Keratinocyte (primary cell): ENCODE results near the gene CPT1B. TPM values are rescaled to one million over a fixed set of nuclear protein-coding genes. Genes with fewer than 3 reads are reported as not detected.

Experiments
- DNase-seq: peaks from one replicate; pipeline ENCODE4 v3.0.0-alpha.2; 2011; ENCODE audit warnings: low read depth, missing footprints, low spot score
- FAIRE-seq: peaks from 2 replicates; lab custom pipeline; 2011; peaks lifted over from hg19 to GRCh38; lab: Jason Lieb, UNC
- H2AFZ ChIP-seq: 2 replicates; pipeline ENCODE4 v1.6.0; 2012; ENCODE audit warnings: low read length, control low read depth, inconsistent platforms; ENCODE audit not compliant: control insufficient read depth
- H3K27ac ChIP-seq: 2 replicates; pipeline ENCODE4 v1.5.1; 2011; ENCODE audit warnings: low read length; ENCODE audit not compliant: control insufficient read depth, insufficient read depth
- H3K27me3 ChIP-seq: 3 replicates; pipeline ENCODE4 v1.6.0; 2011; ENCODE audit warnings: low read length; ENCODE audit not compliant: control insufficient read depth, insufficient read depth; ENCODE audit errors: extremely low read depth
- H3K36me3 ChIP-seq, 2 experiments: 2 replicates in 1 of 2; 3 replicates in 1 of 2; pipeline ENCODE4 v1.5.1; 2011; ENCODE audit warnings: low read length in 2 of 2, mild to moderate bottlenecking in 1 of 2; ENCODE audit not compliant: control insufficient read depth in 2 of 2, insufficient read depth in 2 of 2; ENCODE audit errors: extremely low read depth in 1 of 2
- H3K4me1 ChIP-seq: 3 replicates; pipeline ENCODE4 v1.5.1; 2011; ENCODE audit warnings: low read length; ENCODE audit not compliant: control insufficient read depth, insufficient read depth; ENCODE audit errors: extremely low read depth
- H3K4me2 ChIP-seq: 3 replicates; pipeline ENCODE4 v1.6.0; 2011; ENCODE audit warnings: low read depth, low read length; ENCODE audit not compliant: control insufficient read depth, insufficient read depth; ENCODE audit errors: extremely low read depth
- H3K4me3 ChIP-seq, 3 experiments: fragments of 200-600 bp in 1 of 3; sonication (generic) in 1 of 3; 2 replicates in 2 of 3; 3 replicates in 1 of 3; pipeline ENCODE4 v1.5.1; 2011 to 2016; ENCODE audit warnings: low read length in 3 of 3, mild to moderate bottlenecking in 3 of 3, control low read depth in 2 of 3, inconsistent platforms in 1 of 3, low read depth in 1 of 3, mixed read lengths in 1 of 3, mixed run types in 1 of 3, moderate library complexity in 1 of 3; ENCODE audit not compliant: control insufficient read depth in 2 of 3, insufficient read depth in 2 of 3; ENCODE audit errors: extremely low read depth in 1 of 3
- H3K79me2 ChIP-seq: 2 replicates; pipeline ENCODE4 v1.6.0; 2012; ENCODE audit warnings: low read length; ENCODE audit not compliant: control insufficient read depth, insufficient read depth
- H3K9ac ChIP-seq: 3 replicates; pipeline ENCODE4 v1.6.0; 2011; ENCODE audit warnings: low read length; ENCODE audit not compliant: control insufficient read depth, insufficient read depth; ENCODE audit errors: extremely low read depth
- H3K9me1 ChIP-seq: 3 replicates; pipeline ENCODE4 v1.6.0; 2011; ENCODE audit warnings: low read length; ENCODE audit not compliant: control insufficient read depth, insufficient read depth; ENCODE audit errors: extremely low read depth
- H3K9me3 ChIP-seq: 2 replicates; pipeline ENCODE4 v1.5.1; 2012; ENCODE audit warnings: low read depth, low read length; ENCODE audit not compliant: control insufficient read depth
- H4K20me1 ChIP-seq: 3 replicates; pipeline ENCODE4 v1.6.0; 2011; ENCODE audit warnings: low read length; ENCODE audit not compliant: control insufficient read depth, insufficient read depth; ENCODE audit errors: extremely low read depth
- CTCF ChIP-seq, 3 experiments: IDR thresholded peaks in 1 of 3; conservative IDR thresholded peaks in 1 of 3; optimal IDR thresholded peaks in 1 of 3; 2 replicates in 2 of 3; 3 replicates in 1 of 3; pipeline versions ENCODE3 to v1.5.1; 2011; ENCODE audit warnings: low read length in 3 of 3, mild to moderate bottlenecking in 3 of 3, moderate library complexity in 2 of 3, control low read depth in 1 of 3, inconsistent platforms in 1 of 3; ENCODE audit not compliant: insufficient read depth in 2 of 3; ENCODE audit errors: extremely low read depth in 1 of 3
- EZH2 ChIP-seq: IDR thresholded peaks from one replicate; pipeline ENCODE4 v1.6.1; 2012; ENCODE audit warnings: inconsistent platforms, mild to moderate bottlenecking, low read length, moderate library complexity
- dilution Hi-C: fragments of 300-500 bp; cut with MboI; formaldehyde crosslinking; loops from one replicate; pipeline ENCODE4 v1.7.0; 2020; ENCODE audit warnings: low sequenced_read_pairs; ENCODE audit not compliant: extremely low pct_ligation_motif_present
- polyA plus RNA-seq, 5 experiments: library from polyadenylated mRNA; depleted of rRNA in 3 of 5; stranded (reverse) in 3 of 5; stranded (forward) in 1 of 5; unstranded in 1 of 5; fragments of >200 nt; gene quantifications; 1 replicate in 1 of 5; 2 replicates in 3 of 5; 3 replicates in 1 of 5; pipeline versions ENCODE4 v1.2.1 to v1.2.3, GENCODE V29; 2011 to 2012; ENCODE audit warnings: missing spikeins in 2 of 5, low read depth in 1 of 5, low replicate concordance in 1 of 5

CPT1B gene
- polyA plus RNA-seq, 1 donor (not counting 4 experiments of a cell fraction or from before 2014, with no cell fraction given), result 11.0 TPM

- no peak for TF ChIP-seq CTCF (optimal IDR thresholded peaks at IDR 0.05 in 1 of 3, IDR thresholded peaks at IDR 0.05 in 1 of 3, conservative IDR thresholded peaks at IDR 0.05 in 1 of 3; ENCODE audit: extremely low read depth in 1 of 3, insufficient read depth in 2 of 3, low read length in 3 of 3)
- TF ChIP-seq EZH2, result no peak
- Histone ChIP-seq H3K4me1 (peaks cover 16% of the 10 kb centered on the region), H3K4me2 (no peak overlapping the region), H3K79me2 (peaks cover 24% of the 10 kb centered on the region), H3K9me3 (no peaks in the 10 kb centered on the region), H3K27ac (no peak overlapping the region), H3K9ac (no peak overlapping the region), H3K36me3 (peaks cover 22 to 33% of the 10 kb centered on the region in 2 experiments), H2AFZ (no peak overlapping the region), H3K27me3 (no peaks in the 10 kb centered on the region), H3K9me1 (no peaks in the 10 kb centered on the region), H4K20me1 (no peaks in the 10 kb centered on the region), H3K4me3 (no peak overlapping the region)
- DNase-seq (no peak), FAIRE-seq (no peak)
- dilution Hi-C loops, result no loop called here
Observed at GRCh38 chr22:50522806-50523438, 55.3 kb downstream of the CPT1B start.

- Histone ChIP-seq H3K4me2 (no peak overlapping the region), H3K9ac (no peak overlapping the region), H3K9me1 (no peaks in the 10 kb centered on the region), H3K4me3 (no peak overlapping the region), H3K27me3 (no peaks in the 10 kb centered on the region), H3K4me1 (peaks cover 16% of the 10 kb centered on the region), H3K9me3 (no peaks in the 10 kb centered on the region), H3K27ac (no peak overlapping the region), H3K79me2 (peaks cover 24% of the 10 kb centered on the region), H3K36me3 (peaks cover 22 to 33% of the 10 kb centered on the region in 2 experiments), H4K20me1 (no peaks in the 10 kb centered on the region), H2AFZ (no peak overlapping the region)
- no peak for FAIRE-seq
- no peak for DNase-seq
- no peak for TF ChIP-seq CTCF (optimal IDR thresholded peaks at IDR 0.05 in 1 of 3, IDR thresholded peaks at IDR 0.05 in 1 of 3, conservative IDR thresholded peaks at IDR 0.05 in 1 of 3; ENCODE audit: extremely low read depth in 1 of 3, insufficient read depth in 2 of 3, low read length in 3 of 3)
- no peak for TF ChIP-seq EZH2
- dilution Hi-C loops, result no loop called here
Observed at GRCh38 chr22:50522208-50522805, 55.9 kb downstream of the CPT1B start.
